Tibial artery (tissue), 4 donors: ENCODE results near the gene CENPC.

Experiments
- DNase-seq, 2 donors: peaks; one replicate each; pipeline ENCODE4 v3.0.0-alpha.2; 2019
- H3K27ac ChIP-seq, 2 donors: fragments of 200-600 bp; sonication (generic) in 1 of 2; 1 replicate in 1 of 2; 2 replicates in 1 of 2; pipeline ENCODE4 v1.5.1; 2018 to 2019; ENCODE audit warnings: mild to moderate bottlenecking in 1 of 2
- H3K27me3 ChIP-seq, 2 donors: fragments of 200-600 bp; sonication (generic) in 1 of 2; one replicate each; pipeline versions ENCODE4 v1.5.1 to v1.6.0; 2016 to 2019
- H3K36me3 ChIP-seq, 3 donors: fragments of 200-600 bp; sonication (generic) in 2 of 3; one replicate each; pipeline ENCODE4 v1.5.1; 2016 to 2019; ENCODE audit warnings: mild to moderate bottlenecking in 2 of 3
- H3K4me1 ChIP-seq, 4 donors: fragments of 200-600 bp; sonication (generic) in 2 of 4; 1 replicate in 3 of 4; 2 replicates in 1 of 4; pipeline ENCODE4 v1.5.1; 2016 to 2019
- H3K4me3 ChIP-seq, 2 donors: fragments of 200-600 bp; sonication (generic) in 1 of 2; 1 replicate in 1 of 2; 2 replicates in 1 of 2; pipeline ENCODE4 v1.5.1; 2018 to 2019; ENCODE audit warnings: mild to moderate bottlenecking in 2 of 2
- H3K9me3 ChIP-seq, 3 donors: fragments of 200-600 bp; sonication (generic) in 1 of 3; one replicate each; pipeline ENCODE4 v1.5.1; 2016 to 2019
- intact Hi-C: fragments of 100-400 bp; cut with DNase I; formaldehyde crosslinking; loops from one replicate; pipeline ENCODE4 v1.15.0; 2023; ENCODE audit warnings: low total_unique reads
- TF ChIP-seq, protein P1 (sequence below), 2 experiments: fragments of 200-600 bp in 1 of 2; fragments of 450-650 bp in 1 of 2; IDR thresholded peaks; one replicate each; pipeline ENCODE4 v1.5.1; 2017 to 2019; ENCODE audit warnings: antibody characterized with exemption in 2 of 2, mild to moderate bottlenecking in 1 of 2, moderate library complexity in 1 of 2

The CENPC gene

DNA sequence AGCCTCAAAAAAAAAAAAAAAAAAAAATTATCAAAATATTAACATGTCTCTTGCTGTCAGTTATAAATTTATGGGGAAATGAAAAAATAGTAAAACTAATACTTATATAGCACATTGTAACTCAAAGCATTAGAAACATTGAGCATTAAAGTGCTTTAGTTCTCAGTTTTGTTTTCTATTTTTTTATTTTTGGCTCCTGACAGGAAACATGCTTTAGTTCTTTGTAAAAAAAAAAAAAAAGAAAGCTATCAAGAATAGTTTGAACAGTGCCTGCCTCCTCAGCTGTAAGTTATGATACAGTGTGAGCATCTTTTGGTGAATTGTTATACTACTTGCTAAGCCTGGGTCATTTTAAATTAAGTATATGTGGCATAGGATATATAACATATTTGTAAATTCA is 5.1 kb upstream of the CENPC start:
- H3K36me3 ChIP-seq: no peaks in the 10 kb centered on the region
- no peak overlapping the region for H3K27ac ChIP-seq
- no peak for DNase-seq
- TF ChIP-seq, protein P1, sequence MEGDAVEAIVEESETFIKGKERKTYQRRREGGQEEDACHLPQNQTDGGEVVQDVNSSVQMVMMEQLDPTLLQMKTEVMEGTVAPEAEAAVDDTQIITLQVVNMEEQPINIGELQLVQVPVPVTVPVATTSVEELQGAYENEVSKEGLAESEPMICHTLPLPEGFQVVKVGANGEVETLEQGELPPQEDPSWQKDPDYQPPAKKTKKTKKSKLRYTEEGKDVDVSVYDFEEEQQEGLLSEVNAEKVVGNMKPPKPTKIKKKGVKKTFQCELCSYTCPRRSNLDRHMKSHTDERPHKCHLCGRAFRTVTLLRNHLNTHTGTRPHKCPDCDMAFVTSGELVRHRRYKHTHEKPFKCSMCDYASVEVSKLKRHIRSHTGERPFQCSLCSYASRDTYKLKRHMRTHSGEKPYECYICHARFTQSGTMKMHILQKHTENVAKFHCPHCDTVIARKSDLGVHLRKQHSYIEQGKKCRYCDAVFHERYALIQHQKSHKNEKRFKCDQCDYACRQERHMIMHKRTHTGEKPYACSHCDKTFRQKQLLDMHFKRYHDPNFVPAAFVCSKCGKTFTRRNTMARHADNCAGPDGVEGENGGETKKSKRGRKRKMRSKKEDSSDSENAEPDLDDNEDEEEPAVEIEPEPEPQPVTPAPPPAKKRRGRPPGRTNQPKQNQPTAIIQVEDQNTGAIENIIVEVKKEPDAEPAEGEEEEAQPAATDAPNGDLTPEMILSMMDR (IDR thresholded peaks at IDR 0.05): no peak
- H3K27me3 ChIP-seq: no peaks in the 10 kb centered on the region
- intact Hi-C loops: no loop called here
- H3K9me3 ChIP-seq: no peaks in the 10 kb centered on the region
- H3K4me1 ChIP-seq: peaks cover 0 to 11% (median 0%) of the 10 kb centered on the region in 4 donors
- H3K4me3 ChIP-seq: no peak overlapping the region

DNA sequence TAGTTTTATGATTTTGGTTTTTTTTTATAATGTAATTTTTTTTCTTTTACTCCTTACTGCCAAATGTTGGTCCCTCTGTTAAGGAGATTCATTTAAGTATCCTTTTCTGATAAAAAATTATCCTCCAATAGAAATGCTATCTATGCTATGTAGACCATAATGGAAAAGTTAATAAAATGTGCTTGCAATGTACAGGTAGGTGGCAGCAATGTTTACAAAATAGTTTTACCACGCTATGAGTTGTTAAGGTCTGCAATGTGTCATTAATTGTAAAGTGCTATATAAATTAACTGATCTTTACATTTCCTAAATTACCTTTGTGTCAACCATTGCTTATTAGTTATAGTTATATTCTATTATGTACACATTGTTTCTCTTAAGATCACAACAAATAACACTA is 3.8 kb upstream of the CENPC start:
- H3K27ac ChIP-seq: no peak overlapping the region
- intact Hi-C loops: no loop called here
- no peaks in the 10 kb centered on the region for H3K9me3 ChIP-seq
- H3K4me3 ChIP-seq: no peak overlapping the region
- H3K4me1 ChIP-seq: peaks cover 0 to 14% (median 0%) of the 10 kb centered on the region in 4 donors
- H3K27me3 ChIP-seq: no peaks in the 10 kb centered on the region
- TF ChIP-seq, protein P1 (IDR thresholded peaks at IDR 0.05): no peak
- H3K36me3 ChIP-seq: no peaks in the 10 kb centered on the region
- no peak for DNase-seq

DNA sequence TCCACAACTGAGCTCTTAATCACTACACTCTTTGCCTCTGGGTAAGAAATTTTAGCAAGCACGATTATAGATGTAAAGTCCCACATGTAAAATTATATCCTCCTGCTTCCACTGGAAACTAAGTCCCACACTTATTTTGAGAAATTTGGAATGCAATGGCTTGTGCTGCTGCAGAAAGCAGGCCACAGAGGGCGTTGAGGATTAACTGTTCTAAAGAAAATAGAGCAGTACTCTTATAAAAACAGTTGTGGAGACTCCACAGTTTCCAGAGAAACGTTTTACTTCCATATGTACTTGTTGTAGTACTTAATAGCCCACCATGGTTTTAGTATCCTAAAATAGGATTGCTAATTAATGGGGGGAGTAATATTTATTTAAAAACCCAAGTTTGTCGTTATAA is 1.7 kb upstream of the CENPC start:
- Histone ChIP-seq H3K4me1 (peaks cover 0 to 34% (median 4%) of the 10 kb centered on the region in 4 donors), H3K9me3 (no peaks in the 10 kb centered on the region), H3K27me3 (no peaks in the 10 kb centered on the region), H3K27ac (peak overlapping the region; percentile 43 to 95), H3K36me3 (no peaks in the 10 kb centered on the region), H3K4me3 (no peak overlapping the region)
- intact Hi-C loops: no loop called here
- TF ChIP-seq, protein P1 (IDR thresholded peaks at IDR 0.05): peak in 1 of 2 experiments; percentile 7
- DNase-seq: no peak

DNA sequence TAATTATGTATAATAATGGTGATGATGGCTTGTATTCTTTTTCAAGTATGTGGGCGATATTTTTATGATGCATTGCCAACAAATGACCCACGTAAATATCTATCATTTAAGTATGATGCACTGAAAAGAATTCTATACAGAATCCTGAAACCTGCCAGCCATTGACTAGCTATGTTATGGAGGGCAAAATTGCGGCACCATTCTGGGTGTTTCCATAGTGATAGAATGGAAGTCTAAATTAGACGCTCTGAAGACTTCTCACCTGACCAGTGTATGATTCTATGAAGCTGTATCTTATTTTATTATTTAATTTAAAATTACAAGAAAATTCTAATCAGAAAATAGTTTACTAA is 677 bp upstream of the CENPC start:
- TF ChIP-seq, protein P1 (IDR thresholded peaks at IDR 0.05): no peak
- no peaks in the 10 kb centered on the region for H3K9me3 ChIP-seq
- H3K27ac ChIP-seq: peak overlapping the region; percentile 78 to 95
- intact Hi-C loops: no loop called here
- H3K36me3 ChIP-seq: no peaks in the 10 kb centered on the region
- peak overlapping the region; percentile 72 to 82 for H3K4me3 ChIP-seq
- H3K4me1 ChIP-seq: peaks cover 0 to 36% (median 4%) of the 10 kb centered on the region in 4 donors
- DNase-seq: no peak
- no peaks in the 10 kb centered on the region for H3K27me3 ChIP-seq

DNA sequence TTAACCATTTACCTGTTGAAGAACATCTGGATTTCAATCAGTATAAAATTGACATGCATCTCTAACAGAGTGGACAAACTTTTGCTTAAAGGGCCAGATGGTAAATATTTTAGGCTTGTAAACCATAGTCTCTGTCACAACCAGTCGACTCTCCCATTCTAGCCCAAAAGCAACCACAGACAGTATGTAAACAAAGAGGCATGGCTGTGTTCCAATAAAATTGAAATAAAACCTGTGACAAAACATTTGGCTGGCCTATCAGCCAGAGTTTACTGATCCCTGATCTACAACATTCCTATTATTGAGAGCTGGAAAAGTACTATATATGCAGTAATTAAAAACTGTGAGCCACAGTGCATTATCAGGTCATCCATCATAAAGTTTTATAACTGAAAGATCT is 3.2 kb downstream of the CENPC start:
- H3K27ac ChIP-seq: no peak overlapping the region
- H3K27me3 ChIP-seq: no peaks in the 10 kb centered on the region
- no peaks in the 10 kb centered on the region for H3K9me3 ChIP-seq
- intact Hi-C loops: no loop called here
- H3K4me3 ChIP-seq: no peak overlapping the region
- H3K36me3 ChIP-seq: peaks cover 21 to 25% (median 23%) of the 10 kb centered on the region in 3 donors
- peaks cover 0 to 34% (median 4%) of the 10 kb centered on the region in 4 donors for H3K4me1 ChIP-seq
- TF ChIP-seq, protein P1 (IDR thresholded peaks at IDR 0.05): no peak
- DNase-seq: no peak

DNA sequence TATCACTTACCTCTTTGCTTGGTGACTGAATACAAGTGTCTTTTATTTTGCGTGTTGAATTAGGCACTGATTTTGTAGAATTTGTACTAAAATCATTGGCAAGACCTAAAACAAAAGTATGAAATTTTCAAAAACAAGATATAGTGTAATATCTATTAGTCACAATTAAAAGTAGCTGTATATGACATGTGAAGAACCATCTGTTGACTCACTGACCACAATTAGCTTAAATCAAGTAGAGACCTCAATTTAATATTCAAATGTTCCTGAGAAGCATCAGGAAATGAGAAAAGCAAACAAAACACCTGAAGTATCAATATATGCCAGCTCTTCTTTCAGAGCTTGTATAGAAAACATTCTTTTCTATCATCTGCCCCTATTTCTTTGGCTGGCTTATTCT is 5.5 kb downstream of the CENPC start:
- H3K9me3 ChIP-seq: no peaks in the 10 kb centered on the region
- no peak for DNase-seq
- H3K4me3 ChIP-seq: no peak overlapping the region
- H3K4me1 ChIP-seq: peaks cover 0 to 25% (median 4%) of the 10 kb centered on the region in 4 donors
- intact Hi-C loops: loop anchor here (10.0 kb wide), 1 partner anchor 85 kb away; no protein-coding TSS in a partner anchor
- H3K27ac ChIP-seq: no peak overlapping the region
- H3K36me3 ChIP-seq: peaks cover 27 to 42% (median 32%) of the 10 kb centered on the region in 3 donors
- TF ChIP-seq, protein P1 (IDR thresholded peaks at IDR 0.05): no peak
- H3K27me3 ChIP-seq: no peaks in the 10 kb centered on the region
